Mesendoderm (in vitro differentiated cells): ENCODE results near the gene TNS1.
A peak's percentile ranks its signal among the peaks of the same experiment; 100 is the strongest.

Source experiments
- DNase-seq: peaks from one replicate; pipeline ENCODE4 v3.0.0; 2013
- H2AK5ac ChIP-seq: 2 replicates; pipeline ENCODE4 v1.6.1; 2013; ENCODE audit warnings: low read length, inconsistent platforms
- H2BK120ac ChIP-seq: 2 replicates; pipeline ENCODE4 v1.6.1; 2013; ENCODE audit warnings: low read depth, mild to moderate bottlenecking, low read length, moderate library complexity, mixed read lengths
- H2BK15ac ChIP-seq: replicated peaks from 2 replicates; pipeline ENCODE4 v1.6.1; 2013; ENCODE audit warnings: low read depth, mild to moderate bottlenecking, moderate library complexity
- H2BK5ac ChIP-seq: 2 replicates; pipeline ENCODE4 v1.6.1; 2013; ENCODE audit warnings: low read length, inconsistent platforms
- H3K18ac ChIP-seq: 2 replicates; pipeline ENCODE4 v1.6.1; 2013; ENCODE audit warnings: mild to moderate bottlenecking, low read length, mixed read lengths
- H3K23ac ChIP-seq: one replicate; pipeline ENCODE4 v1.6.1; 2013; ENCODE audit warnings: low read length
- H3K27ac ChIP-seq: 2 replicates; pipeline ENCODE4 v1.5.1; 2013; ENCODE audit warnings: low read depth, mild to moderate bottlenecking, inconsistent platforms, low read length, moderate library complexity
- H3K27me3 ChIP-seq: 2 replicates; pipeline ENCODE4 v1.6.1; 2013; ENCODE audit warnings: low read length, control low read depth, mild to moderate bottlenecking, inconsistent platforms; ENCODE audit not compliant: insufficient read depth, poor library complexity
- H3K36me3 ChIP-seq: 2 replicates; pipeline ENCODE4 v1.6.1; 2013; ENCODE audit warnings: low read length, inconsistent platforms; ENCODE audit not compliant: control insufficient read depth, insufficient read depth
- H3K4ac ChIP-seq: one replicate; pipeline ENCODE4 v1.6.1; 2013; ENCODE audit warnings: low read depth, mild to moderate bottlenecking, low read length, moderate library complexity
- H3K4me1 ChIP-seq: 2 replicates; pipeline ENCODE4 v1.6.1; 2013; ENCODE audit warnings: low read depth, low read length, inconsistent platforms; ENCODE audit not compliant: control insufficient read depth
- H3K4me2 ChIP-seq: 2 replicates; pipeline ENCODE4 v1.6.1; 2013; ENCODE audit warnings: low read length
- H3K4me3 ChIP-seq: 2 replicates; pipeline ENCODE4 v1.5.1; 2013; ENCODE audit warnings: mild to moderate bottlenecking, low read length
- H3K56ac ChIP-seq: one replicate; pipeline ENCODE4 v1.6.1; 2013; ENCODE audit warnings: low read length
- H3K79me1 ChIP-seq: 2 replicates; pipeline ENCODE4 v1.6.1; 2013; ENCODE audit warnings: low read length, inconsistent platforms
- H3K79me2 ChIP-seq: 2 replicates; pipeline ENCODE4 v1.6.1; 2013; ENCODE audit warnings: mild to moderate bottlenecking, low read length; ENCODE audit not compliant: control insufficient read depth, insufficient read depth
- H3K9ac ChIP-seq: 2 replicates; pipeline ENCODE4 v1.6.1; 2013; ENCODE audit warnings: low read length, inconsistent platforms
- H4K5ac ChIP-seq: one replicate; pipeline ENCODE4 v1.6.1; 2013; ENCODE audit warnings: low read length
- H4K8ac ChIP-seq: one replicate; pipeline ENCODE4 v1.6.1; 2013; ENCODE audit warnings: low read depth, mild to moderate bottlenecking, control low read depth, low read length, moderate library complexity
- whole genome bisulfite sequencing: extraction: QIAGEN DNeasy Blood & Tissue Kit; methylation state at CpG from one replicate; pipeline ENCODE4 v1.1.7; 2013; ENCODE audit warnings: low lambda C conversion rate, missing lambda C conversion rate; ENCODE audit not compliant: insufficient coverage; ENCODE audit errors: extremely low coverage; 5-methylcytosine and 5-hydroxymethylcytosine counted together

The TNS1 gene

GRCh38 chr2:218024336-218024735, 21.5 kb upstream of the TNS1 start:
- no peak for DNase-seq
- H3K27ac ChIP-seq = no peak overlapping the region
- no peak overlapping the region for H3K23ac ChIP-seq
- no peak overlapping the region for H3K4me2 ChIP-seq
- H3K27me3 ChIP-seq = no peaks in the 10 kb centered on the region
- no peak overlapping the region for H2AK5ac ChIP-seq
- WGBS = no CpG with 5 or more reads among the region's 2 CpGs
- no peak overlapping the region for H3K18ac ChIP-seq
- H3K4me3 ChIP-seq = no peak overlapping the region
- no peak overlapping the region for H4K8ac ChIP-seq
- H3K4ac ChIP-seq = no peak overlapping the region
- H2BK120ac ChIP-seq = no peak overlapping the region
- H3K79me1 ChIP-seq = no peaks in the 10 kb centered on the region
- H4K5ac ChIP-seq = no peak overlapping the region
- H3K4me1 ChIP-seq = peaks cover 15% of the 10 kb centered on the region
- H3K56ac ChIP-seq = no peak overlapping the region
- no peak overlapping the region for H2BK15ac ChIP-seq
- no peak overlapping the region for H3K9ac ChIP-seq
- no peaks in the 10 kb centered on the region for H3K36me3 ChIP-seq
- no peak overlapping the region for H2BK5ac ChIP-seq
- H3K79me2 ChIP-seq = no peaks in the 10 kb centered on the region

DNA sequence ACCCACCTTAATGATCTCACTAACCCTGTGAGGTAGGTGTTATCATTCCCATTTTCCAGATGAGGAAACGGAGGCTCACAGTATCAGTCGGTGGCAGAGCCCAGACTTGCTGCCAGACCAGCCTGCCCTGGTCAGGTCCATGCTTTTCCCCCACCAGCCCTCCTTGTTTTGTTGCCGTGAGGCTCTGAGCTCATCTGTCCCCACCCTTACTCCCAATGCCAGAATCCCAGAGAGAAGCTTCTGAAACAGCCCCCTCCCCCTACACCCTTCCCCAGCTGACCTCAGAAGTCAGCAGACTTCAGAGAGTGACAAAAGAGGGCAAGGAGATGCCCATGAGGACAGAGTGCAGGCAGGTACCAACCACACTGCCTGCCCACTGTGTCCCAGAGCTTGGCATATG, 20.8 kb upstream of the TNS1 start:
- Histone ChIP-seq H3K4me2 (no peak overlapping the region), H3K56ac (no peak overlapping the region), H2AK5ac (no peak overlapping the region), H3K27ac (no peak overlapping the region), H3K79me1 (no peaks in the 10 kb centered on the region), H2BK120ac (no peak overlapping the region), H3K36me3 (no peaks in the 10 kb centered on the region), H2BK5ac (no peak overlapping the region), H3K9ac (no peak overlapping the region), H3K23ac (no peak overlapping the region), H3K4ac (no peak overlapping the region), H4K5ac (no peak overlapping the region), H3K79me2 (no peaks in the 10 kb centered on the region), H3K18ac (no peak overlapping the region), H3K4me3 (no peak overlapping the region), H2BK15ac (no peak overlapping the region), H3K4me1 (peaks cover 19% of the 10 kb centered on the region), H3K27me3 (no peaks in the 10 kb centered on the region), H4K8ac (no peak overlapping the region)
- DNase-seq = no peak
- no CpG with 5 or more reads among the region's 3 CpGs for WGBS

- H4K5ac ChIP-seq = no peak overlapping the region
- H3K79me1 ChIP-seq = no peaks in the 10 kb centered on the region
- H2BK120ac ChIP-seq = no peak overlapping the region
- H3K9ac ChIP-seq = no peak overlapping the region
- no peak overlapping the region for H3K4me2 ChIP-seq
- peaks cover 19% of the 10 kb centered on the region for H3K4me1 ChIP-seq
- no peaks in the 10 kb centered on the region for H3K79me2 ChIP-seq
- no peak overlapping the region for H3K56ac ChIP-seq
- no peak overlapping the region for H2AK5ac ChIP-seq
- DNase-seq = no peak
- no peak overlapping the region for H3K18ac ChIP-seq
- H2BK15ac ChIP-seq = no peak overlapping the region
- no peak overlapping the region for H4K8ac ChIP-seq
- WGBS = no CpG with 5 or more reads among the region's 7 CpGs
- no peak overlapping the region for H3K23ac ChIP-seq
- H3K36me3 ChIP-seq = no peaks in the 10 kb centered on the region
- H3K4ac ChIP-seq = no peak overlapping the region
- no peaks in the 10 kb centered on the region for H3K27me3 ChIP-seq
- no peak overlapping the region for H3K4me3 ChIP-seq
- no peak overlapping the region for H3K27ac ChIP-seq
- no peak overlapping the region for H2BK5ac ChIP-seq
Measured at GRCh38 chr2:218022851-218023530, 20.2 kb upstream of the TNS1 start.

DNA sequence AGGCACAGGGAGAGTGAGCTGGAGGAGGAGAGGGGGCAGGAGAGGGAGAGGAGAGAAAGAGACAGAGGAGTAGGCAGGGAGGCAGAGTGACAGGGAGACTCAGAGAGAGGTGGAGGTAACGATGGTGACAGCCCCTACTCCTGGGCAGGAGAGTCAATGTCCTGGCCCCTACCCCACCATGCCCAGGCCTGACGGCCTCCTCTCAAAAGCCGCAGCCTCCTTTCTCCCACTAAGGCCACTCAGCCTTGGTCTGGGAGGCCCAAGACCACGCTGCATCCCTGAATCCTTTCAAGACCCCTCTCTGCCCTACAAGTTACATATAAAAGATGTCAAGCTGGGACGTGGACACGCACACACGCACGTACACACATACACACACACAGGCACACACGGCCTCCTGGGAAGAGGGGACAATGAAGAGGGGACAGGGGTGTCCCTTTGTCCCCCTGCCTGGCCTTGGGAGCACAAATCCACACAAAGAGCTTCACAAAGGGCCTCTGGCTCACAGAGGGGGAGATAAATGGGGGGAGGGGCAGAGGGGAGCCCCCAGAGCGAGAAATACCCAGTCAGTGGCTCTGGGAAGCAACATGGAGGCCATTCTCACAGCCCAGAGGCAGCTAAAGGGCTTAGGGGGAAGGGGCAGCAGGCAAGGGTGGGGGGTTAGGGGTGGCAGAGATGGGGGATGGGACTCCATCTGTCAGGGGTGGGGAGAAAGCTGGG, 19.5 kb upstream of the TNS1 start:
- WGBS = no CpG with 5 or more reads among the region's 10 CpGs

DNA sequence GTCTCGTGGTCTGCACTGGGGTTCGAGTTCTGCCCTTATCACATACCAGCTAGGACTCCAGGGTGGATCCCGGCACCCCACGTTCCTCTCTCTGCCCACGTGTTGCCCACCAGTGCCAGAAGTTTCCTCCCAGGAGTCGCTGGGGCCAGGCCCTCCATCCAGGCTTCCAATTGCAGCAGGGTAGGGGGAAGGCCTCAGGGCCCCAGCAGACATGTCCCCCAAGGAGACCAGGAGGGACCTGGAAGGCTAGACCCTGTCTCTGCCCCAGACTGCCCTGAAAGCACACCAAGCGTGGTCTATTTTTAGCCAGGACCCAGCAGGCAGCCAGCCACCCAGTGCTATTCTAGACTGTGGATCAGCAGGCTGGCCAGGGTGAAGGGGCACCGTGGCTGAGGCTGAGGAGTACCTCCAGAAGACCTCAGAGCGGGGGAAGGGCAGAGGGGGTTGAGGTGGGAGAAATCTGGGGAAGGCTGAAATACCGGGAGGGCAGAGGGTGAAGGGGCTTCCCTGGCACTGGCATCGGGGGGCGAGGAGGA, 18.8 kb upstream of the TNS1 start:
- no peak overlapping the region for H3K27ac ChIP-seq
- no peak overlapping the region for H3K18ac ChIP-seq
- no peaks in the 10 kb centered on the region for H3K79me2 ChIP-seq
- H3K23ac ChIP-seq = no peak overlapping the region
- no peak overlapping the region for H3K4me3 ChIP-seq
- no CpG with 5 or more reads among the region's 12 CpGs for WGBS
- no peak overlapping the region for H2BK15ac ChIP-seq
- H3K9ac ChIP-seq = no peak overlapping the region
- H3K4me2 ChIP-seq = no peak overlapping the region
- H2BK5ac ChIP-seq = no peak overlapping the region
- H3K56ac ChIP-seq = peak overlapping the region; percentile 35
- no peaks in the 10 kb centered on the region for H3K27me3 ChIP-seq
- H2AK5ac ChIP-seq = no peak overlapping the region
- H3K36me3 ChIP-seq = no peaks in the 10 kb centered on the region
- no peaks in the 10 kb centered on the region for H3K79me1 ChIP-seq
- no peak for DNase-seq
- no peak overlapping the region for H4K8ac ChIP-seq
- H3K4me1 ChIP-seq = peaks cover 19% of the 10 kb centered on the region
- no peak overlapping the region for H2BK120ac ChIP-seq
- no peak overlapping the region for H3K4ac ChIP-seq
- no peak overlapping the region for H4K5ac ChIP-seq

More for the DNA sequence above, 19.5 kb upstream of the TNS1 start:
- no peak overlapping the region for H3K18ac ChIP-seq
- no peak overlapping the region for H4K5ac ChIP-seq
- no peak overlapping the region for H3K9ac ChIP-seq
- H3K79me1 ChIP-seq = no peaks in the 10 kb centered on the region
- H3K27ac ChIP-seq = no peak overlapping the region
- no peak overlapping the region for H3K4me3 ChIP-seq
- H3K4me2 ChIP-seq = no peak overlapping the region
- H2AK5ac ChIP-seq = peak overlapping the region; percentile 79
- H3K4ac ChIP-seq = no peak overlapping the region
- H4K8ac ChIP-seq = no peak overlapping the region
- H3K79me2 ChIP-seq = no peaks in the 10 kb centered on the region
- no peaks in the 10 kb centered on the region for H3K36me3 ChIP-seq
- no peak overlapping the region for H2BK120ac ChIP-seq
- H3K56ac ChIP-seq = peak overlapping the region; percentile 26
- H3K23ac ChIP-seq = no peak overlapping the region
- H3K27me3 ChIP-seq = no peaks in the 10 kb centered on the region
- H2BK5ac ChIP-seq = no peak overlapping the region
- no peak for DNase-seq
- peaks cover 19% of the 10 kb centered on the region for H3K4me1 ChIP-seq
- H2BK15ac ChIP-seq = no peak overlapping the region
